Measurements from ENCODE around the gene HEMGN. TPM values are rescaled to one million over a fixed set of nuclear protein-coding genes. Genes with fewer than 3 reads are reported as not detected.

Gene HEMGN
- total RNA-seq, 1 donor = 8.6 TPM

DNA sequence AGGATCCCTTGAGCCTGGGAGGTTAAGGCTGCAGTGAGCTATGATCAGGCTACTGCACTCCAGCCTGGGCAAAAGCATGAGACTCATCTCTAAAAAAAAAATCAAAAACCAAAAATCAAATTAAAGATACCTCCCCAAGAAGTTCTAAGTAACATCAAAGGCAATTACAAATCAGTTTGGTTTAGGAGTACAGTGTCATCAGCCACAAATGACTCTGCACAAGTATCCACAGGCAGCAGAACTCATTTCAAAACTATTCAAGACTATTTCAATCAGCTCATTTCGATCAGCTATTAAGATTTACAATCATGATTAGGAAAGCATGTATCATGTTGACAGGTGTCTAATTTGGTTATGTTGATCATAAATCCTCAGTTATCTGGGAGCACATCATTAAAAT, 34.8 kb downstream of the HEMGN start:
- H3K4me3 ChIP-seq (ENCODE audit: low read length) = no peak overlapping the region
- no peaks in the 10 kb centered on the region for H3K9me3 ChIP-seq (ENCODE audit: low read depth, low read length)
- no peaks in the 10 kb centered on the region for H3K27me3 ChIP-seq (ENCODE audit: insufficient read depth, low read length)
- peaks cover 50% of the 10 kb centered on the region for H3K4me1 ChIP-seq (ENCODE audit: insufficient read depth, low read length)

- peaks cover 28% of the 10 kb centered on the region for H3K4me1 ChIP-seq (ENCODE audit: insufficient read depth, low read length)
Observed at GRCh38 chr9:97900738-97901565, 37.0 kb downstream of the HEMGN start.

GRCh38 chr9:97900103-97900737, 37.8 kb downstream of the HEMGN start:
- no peaks in the 10 kb centered on the region for H3K27me3 ChIP-seq (ENCODE audit: insufficient read depth, low read length)
- H3K4me1 ChIP-seq (ENCODE audit: insufficient read depth, low read length) = peaks cover 20% of the 10 kb centered on the region
- H3K4me3 ChIP-seq (ENCODE audit: low read length) = no peak overlapping the region
- H3K9me3 ChIP-seq (ENCODE audit: low read depth, low read length) = no peaks in the 10 kb centered on the region

More at GRCh38 chr9:97900738-97901565, 37.0 kb downstream of the HEMGN start:
- Histone ChIP-seq H3K4me3 (ENCODE audit: low read length) (no peak overlapping the region), H3K9me3 (ENCODE audit: low read depth, low read length) (no peaks in the 10 kb centered on the region), H3K27me3 (ENCODE audit: insufficient read depth, low read length) (no peaks in the 10 kb centered on the region)

DNA sequence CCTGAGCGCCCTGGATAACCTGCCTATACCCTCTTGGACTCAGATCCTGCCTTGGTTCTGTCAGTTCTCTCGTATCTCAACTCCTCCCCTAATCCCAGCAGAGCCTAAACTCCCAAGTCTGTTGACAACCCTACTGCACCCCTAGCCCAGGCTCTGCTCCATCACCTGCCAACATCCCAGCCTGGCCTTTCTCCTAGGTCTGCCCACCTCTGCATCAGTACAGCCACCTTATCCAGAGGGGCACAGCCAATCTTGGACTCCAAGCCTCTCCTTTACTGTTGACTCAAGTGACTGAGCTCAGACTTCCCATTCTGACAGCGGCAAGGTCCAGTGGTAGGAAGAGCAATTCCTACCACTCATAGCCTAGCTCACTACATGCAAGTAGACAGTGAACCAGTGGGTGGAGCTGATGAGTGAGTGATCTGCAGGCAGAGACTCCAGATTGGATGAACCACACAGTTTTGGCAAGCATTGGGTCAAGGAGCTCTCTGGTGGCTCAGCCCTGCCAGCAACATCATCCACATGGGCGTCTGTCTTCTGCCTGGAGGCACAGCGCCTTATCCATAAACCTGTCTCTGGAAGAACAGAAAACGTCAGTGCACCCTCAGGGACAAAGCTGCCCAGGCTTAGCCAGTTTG, 42.2 kb downstream of the HEMGN start:
- Histone ChIP-seq H3K27me3 (ENCODE audit: insufficient read depth, low read length) (no peaks in the 10 kb centered on the region), H3K9me3 (ENCODE audit: low read depth, low read length) (no peaks in the 10 kb centered on the region), H3K4me1 (ENCODE audit: insufficient read depth, low read length) (no peaks in the 10 kb centered on the region), H3K4me3 (ENCODE audit: low read length) (no peak overlapping the region)

- no peak overlapping the region for H3K4me3 ChIP-seq (ENCODE audit: low read length)
- no peaks in the 10 kb centered on the region for H3K9me3 ChIP-seq (ENCODE audit: low read depth, low read length)
- H3K27me3 ChIP-seq (ENCODE audit: insufficient read depth, low read length) = no peaks in the 10 kb centered on the region
- H3K4me1 ChIP-seq (ENCODE audit: insufficient read depth, low read length) = no peaks in the 10 kb centered on the region
Observed at GRCh38 chr9:97895211-97895610, 42.8 kb downstream of the HEMGN start.

- Histone ChIP-seq H3K4me3 (ENCODE audit: low read length) (no peak overlapping the region), H3K4me1 (ENCODE audit: insufficient read depth, low read length) (no peaks in the 10 kb centered on the region), H3K27me3 (ENCODE audit: insufficient read depth, low read length) (no peaks in the 10 kb centered on the region), H3K9me3 (ENCODE audit: low read depth, low read length) (no peaks in the 10 kb centered on the region)
Observed at GRCh38 chr9:97892421-97892820, 45.6 kb downstream of the HEMGN start.

DNA sequence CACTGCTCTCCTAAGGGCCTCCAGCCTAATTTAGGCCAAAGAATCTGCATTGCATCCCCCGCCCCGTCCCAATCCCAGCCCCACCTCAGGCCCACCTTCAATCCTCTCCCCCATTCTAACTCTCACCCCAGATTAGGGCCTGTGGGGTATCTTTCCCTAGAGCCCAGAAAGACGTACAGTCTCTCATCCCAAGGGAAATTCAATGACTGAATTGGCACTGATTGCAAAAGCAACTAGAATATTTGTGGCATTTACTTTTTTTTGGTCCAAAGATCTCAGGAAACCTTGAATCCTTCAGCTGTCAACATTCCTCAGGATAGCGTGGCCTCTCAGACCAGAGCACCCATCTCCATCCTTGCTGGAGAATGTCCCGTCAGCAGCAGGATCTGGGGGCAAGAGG, 46.2 kb downstream of the HEMGN start:
- Histone ChIP-seq H3K4me1 (ENCODE audit: insufficient read depth, low read length) (no peaks in the 10 kb centered on the region), H3K4me3 (ENCODE audit: low read length) (no peak overlapping the region), H3K9me3 (ENCODE audit: low read depth, low read length) (no peaks in the 10 kb centered on the region), H3K27me3 (ENCODE audit: insufficient read depth, low read length) (no peaks in the 10 kb centered on the region)

DNA sequence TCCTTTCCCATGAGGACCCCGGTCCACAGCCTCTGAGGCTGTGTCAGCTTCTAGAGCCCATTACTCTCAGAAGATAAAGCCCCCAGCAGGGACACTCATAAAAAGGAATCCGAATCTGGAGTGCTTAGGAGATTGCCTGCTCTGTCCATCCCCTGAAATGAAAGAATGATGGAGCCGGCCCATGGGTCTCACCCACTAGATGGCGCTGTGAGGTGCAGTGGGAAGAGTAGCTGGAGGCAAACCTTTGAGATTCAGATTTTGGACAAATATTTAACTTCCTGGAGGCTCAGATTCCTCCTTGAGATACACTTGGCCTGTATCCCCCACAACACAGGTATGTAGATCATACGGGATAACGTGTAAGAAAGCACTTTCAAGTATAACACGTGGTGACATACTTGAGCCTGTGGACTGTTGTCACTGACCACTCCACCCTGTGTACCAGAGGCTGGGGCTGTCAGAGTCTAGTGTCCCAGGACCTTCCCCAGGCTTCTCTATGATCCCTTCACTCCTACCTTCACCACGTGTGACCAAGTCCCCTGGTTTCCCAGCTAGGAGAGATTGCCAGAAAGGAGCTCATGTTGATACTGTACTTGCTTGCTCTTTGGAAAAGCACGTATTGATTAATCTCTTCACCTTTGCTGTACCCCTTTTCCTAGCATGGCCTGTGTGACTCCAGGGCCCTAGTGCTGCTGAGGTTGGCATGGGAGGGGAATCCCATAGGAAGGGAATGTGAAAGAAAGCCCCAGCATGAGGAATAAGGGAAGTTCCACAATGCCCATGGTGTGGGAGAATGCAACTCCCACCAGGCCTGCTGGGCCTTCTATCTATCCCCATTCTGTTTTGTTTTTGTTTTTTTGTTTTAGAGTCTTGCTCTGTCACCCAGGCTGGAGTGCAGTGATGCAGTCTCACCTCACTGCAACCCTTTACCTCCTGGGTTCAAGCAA, 47.8 kb downstream of the HEMGN start:
- H3K4me1 ChIP-seq (ENCODE audit: insufficient read depth, low read length) = no peaks in the 10 kb centered on the region
- H3K9me3 ChIP-seq (ENCODE audit: low read depth, low read length) = no peaks in the 10 kb centered on the region
- no peaks in the 10 kb centered on the region for H3K27me3 ChIP-seq (ENCODE audit: insufficient read depth, low read length)
- no peak overlapping the region for H3K4me3 ChIP-seq (ENCODE audit: low read length)

DNA sequence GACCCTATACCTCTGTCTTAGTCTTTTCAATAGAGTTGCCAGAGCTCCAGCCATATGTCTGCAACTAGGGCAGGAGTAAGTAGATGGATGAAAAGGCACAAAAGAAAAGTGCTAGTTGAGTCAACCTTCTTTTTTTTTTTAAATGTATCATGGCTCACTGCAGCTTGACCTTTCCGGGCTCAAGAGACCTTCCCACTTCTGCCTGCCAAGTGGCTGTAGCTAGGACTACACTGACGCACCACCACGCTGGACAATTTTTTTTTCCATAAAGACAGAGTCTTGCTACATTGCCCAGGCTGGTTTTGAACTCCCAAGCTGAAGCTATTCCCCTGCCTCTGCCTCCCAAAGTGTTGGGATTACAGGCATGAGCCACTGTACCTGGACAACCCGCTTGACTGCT, 57.6 kb downstream of the HEMGN start:
- H3K4me3 ChIP-seq (ENCODE audit: low read length) = no peak overlapping the region
- H3K9me3 ChIP-seq (ENCODE audit: low read depth, low read length) = no peaks in the 10 kb centered on the region
- peaks cover 19% of the 10 kb centered on the region for H3K27me3 ChIP-seq (ENCODE audit: insufficient read depth, low read length)
- peaks cover 14% of the 10 kb centered on the region for H3K4me1 ChIP-seq (ENCODE audit: insufficient read depth, low read length)

Other genes with a start within 250 kb of the HEMGN start
- 20.5 TPM for gene XPA, start 240.8 kb downstream of the HEMGN start, total RNA-seq
- gene FOXE1, start 84.9 kb downstream of the HEMGN start, total RNA-seq = not detected
- gene TRMO, start 15.7 kb downstream of the HEMGN start, total RNA-seq = 61.8 TPM
- gene ANP32B, start 45.2 kb upstream of the HEMGN start, total RNA-seq = 28.1 TPM
- 41.1 TPM for gene NANS, start 118.6 kb upstream of the HEMGN start, total RNA-seq
- 16.4 TPM for gene TRIM14, start 181.1 kb upstream of the HEMGN start, total RNA-seq